Transverse colon (tissue), 4 donors: ENCODE results near the gene WFDC1. TPM values are rescaled to one million over a fixed set of nuclear protein-coding genes. Genes with fewer than 3 reads are reported as not detected.

Experiments
- DNase-seq: peaks from one replicate; pipeline ENCODE4 v3.0.0-alpha.2; 2019
- H3K27ac ChIP-seq, 4 donors: fragments of 200-600 bp; sonication (generic); 2 replicates each; pipeline ENCODE4 v1.5.1; 2016 to 2018; ENCODE audit warnings: inconsistent platforms in 4 of 4
- H3K27me3 ChIP-seq: fragments of 200-600 bp; sonication (generic); 2 replicates; pipeline ENCODE4 v1.5.1; 2017; ENCODE audit warnings: inconsistent platforms
- H3K36me3 ChIP-seq, 4 donors: fragments of 200-600 bp; sonication (generic); 2 replicates each; pipeline ENCODE4 v1.5.1; 2017 to 2019; ENCODE audit warnings: inconsistent platforms in 4 of 4
- H3K4me1 ChIP-seq, 4 donors: fragments of 200-600 bp; sonication (generic); 2 replicates each; pipeline ENCODE4 v1.5.1; 2017 to 2020; ENCODE audit warnings: inconsistent platforms in 4 of 4
- H3K4me3 ChIP-seq, 4 donors: fragments of 200-600 bp; sonication (generic); 1 replicate in 1 of 4; 2 replicates in 3 of 4; pipeline versions ENCODE4 v1.5.1 to v1.6.1; 2017 to 2019; ENCODE audit warnings: inconsistent platforms in 4 of 4
- H3K9me3 ChIP-seq, 2 donors: fragments of 200-600 bp; sonication (generic); 2 replicates each; pipeline ENCODE4 v1.5.1; 2017 to 2019; ENCODE audit warnings: inconsistent platforms in 2 of 2
- EP300 ChIP-seq: sonication (generic); formaldehyde crosslinking; IDR thresholded peaks from one replicate; pipeline ENCODE4 v1.6.1; 2017; ENCODE audit warnings: antibody characterized with exemption, low read depth
- POLR2A ChIP-seq: fragments of 450-650 bp; IDR thresholded peaks from one replicate; pipeline ENCODE4 v1.6.1; 2016; ENCODE audit warnings: antibody characterized with exemption, mild to moderate bottlenecking, moderate library complexity
- POLR2AphosphoS5 ChIP-seq, 3 donors: sonication (generic); formaldehyde crosslinking; IDR thresholded peaks; one replicate each; pipeline ENCODE4 v1.6.1; 2016; ENCODE audit warnings: antibody characterized with exemption in 3 of 3
- WGBS, 2 donors: methylation state at CpG; one replicate each; pipeline ENCODE4 v1.1.5; 2018; ENCODE audit warnings: low coverage in 1 of 2; 5-methylcytosine and 5-hydroxymethylcytosine counted together
- in situ Hi-C, 4 donors: fragments of 200-750 bp; cut with MboI; loops; one replicate each; pipeline versions ENCODE4 v1.15.0 to v1.15.1; 2017; ENCODE audit warnings: low sequenced_read_pairs in 3 of 4, low pct_ligation_motif_present in 1 of 4, low pct_unique_long_range_greater_than_20kb in 1 of 4
- intact Hi-C: fragments of 100-400 bp; cut with DNase I; formaldehyde crosslinking; loops from one replicate; pipeline ENCODE4 v1.15.1; 2023; ENCODE audit warnings: low total_unique reads
- total RNA-seq, 4 donors: library from RNA; depleted of rRNA; stranded (reverse); fragments of >200 nt; gene quantifications; one replicate each; pipeline ENCODE4 v1.1.0, GENCODE V29; 2016
- TF ChIP-seq, protein P1 (sequence below), 5 experiments: fragments of 200-600 bp in 3 of 5; fragments of 450-650 bp in 2 of 5; sonication (generic) in 3 of 5; IDR thresholded peaks; 1 replicate in 2 of 5; 2 replicates in 3 of 5; pipeline ENCODE4 v1.5.1; 2016 to 2017; ENCODE audit warnings: antibody characterized with exemption in 5 of 5, inconsistent platforms in 3 of 5, mild to moderate bottlenecking in 2 of 5, moderate library complexity in 1 of 5

Gene WFDC1
- total RNA-seq, 4 donors from 2014 or later = 5.6 to 91.3 (median 7.0) TPM

DNA sequence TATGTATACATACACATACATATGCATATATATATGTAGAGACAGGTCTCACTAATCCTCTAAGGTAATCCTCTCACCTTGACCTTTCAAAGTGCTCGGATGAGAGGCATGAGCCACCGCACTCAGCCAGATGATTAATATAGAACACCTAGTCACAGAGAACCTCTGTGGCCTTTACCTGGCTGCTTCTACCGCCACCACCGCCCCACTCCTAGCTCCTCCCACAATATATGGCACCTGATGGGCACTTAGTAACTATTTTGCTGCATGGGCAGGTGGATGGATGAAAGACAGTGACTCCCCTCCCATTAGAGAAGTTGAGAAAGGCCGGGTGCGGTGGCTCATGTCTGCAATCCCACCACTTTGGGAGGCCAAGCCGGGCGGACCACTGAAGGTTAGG, 57.0 kb downstream of the WFDC1 start:
- no peaks in the 10 kb centered on the region for H3K36me3 ChIP-seq
- WGBS, 2 donors = 72 to 83% methylated on average over 2 to 7 of the region's 8 CpGs
- DNase-seq = peak; percentile 62
- H3K27me3 ChIP-seq = no peaks in the 10 kb centered on the region
- H3K9me3 ChIP-seq = no peaks in the 10 kb centered on the region
- H3K27ac ChIP-seq = peak overlapping the region; percentile 82 to 87 (median 84)
- no peak overlapping the region for H3K4me3 ChIP-seq
- TF ChIP-seq EP300 = no peak
- TF ChIP-seq, protein P1, sequence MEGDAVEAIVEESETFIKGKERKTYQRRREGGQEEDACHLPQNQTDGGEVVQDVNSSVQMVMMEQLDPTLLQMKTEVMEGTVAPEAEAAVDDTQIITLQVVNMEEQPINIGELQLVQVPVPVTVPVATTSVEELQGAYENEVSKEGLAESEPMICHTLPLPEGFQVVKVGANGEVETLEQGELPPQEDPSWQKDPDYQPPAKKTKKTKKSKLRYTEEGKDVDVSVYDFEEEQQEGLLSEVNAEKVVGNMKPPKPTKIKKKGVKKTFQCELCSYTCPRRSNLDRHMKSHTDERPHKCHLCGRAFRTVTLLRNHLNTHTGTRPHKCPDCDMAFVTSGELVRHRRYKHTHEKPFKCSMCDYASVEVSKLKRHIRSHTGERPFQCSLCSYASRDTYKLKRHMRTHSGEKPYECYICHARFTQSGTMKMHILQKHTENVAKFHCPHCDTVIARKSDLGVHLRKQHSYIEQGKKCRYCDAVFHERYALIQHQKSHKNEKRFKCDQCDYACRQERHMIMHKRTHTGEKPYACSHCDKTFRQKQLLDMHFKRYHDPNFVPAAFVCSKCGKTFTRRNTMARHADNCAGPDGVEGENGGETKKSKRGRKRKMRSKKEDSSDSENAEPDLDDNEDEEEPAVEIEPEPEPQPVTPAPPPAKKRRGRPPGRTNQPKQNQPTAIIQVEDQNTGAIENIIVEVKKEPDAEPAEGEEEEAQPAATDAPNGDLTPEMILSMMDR (IDR thresholded peaks at IDR 0.05) = no peak
- TF ChIP-seq POLR2A = no peak
- peak in 1 of 3 donors; percentile 32 for TF ChIP-seq POLR2AphosphoS5 (IDR thresholded peaks at IDR 0.05)
- peaks cover 0 to 46% (median 31%) of the 10 kb centered on the region in 4 donors for H3K4me1 ChIP-seq
- intact Hi-C loops (no loop called here), in situ Hi-C loops (no loop called here)

DNA sequence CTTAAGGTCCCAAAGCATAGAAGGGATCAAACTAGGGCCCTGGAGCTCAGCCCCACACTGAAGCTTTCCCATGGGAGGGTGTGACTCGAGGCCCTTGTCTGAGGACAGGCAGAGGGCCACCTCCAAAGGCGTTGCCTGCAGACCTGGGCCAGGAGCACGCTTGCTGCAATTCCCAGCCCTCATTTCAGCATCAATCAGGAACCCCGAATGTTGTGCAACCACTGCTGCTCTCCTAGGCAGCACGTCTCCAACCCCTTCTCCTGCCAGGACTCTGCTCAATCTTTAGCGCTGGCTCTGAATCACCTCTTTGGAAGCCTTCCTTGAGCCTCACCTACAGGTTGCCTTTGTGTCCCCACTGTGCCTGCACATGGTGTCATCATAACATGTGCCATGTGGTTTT, 59.6 kb downstream of the WFDC1 start:
- in situ Hi-C loops (no loop called here), intact Hi-C loops (no loop called here)
- Histone ChIP-seq H3K36me3 (no peaks in the 10 kb centered on the region), H3K27ac (no peak overlapping the region), H3K4me3 (no peak overlapping the region), H3K27me3 (no peaks in the 10 kb centered on the region), H3K9me3 (no peaks in the 10 kb centered on the region), H3K4me1 (peaks cover 3 to 51% (median 29%) of the 10 kb centered on the region in 4 donors)
- TF ChIP-seq POLR2AphosphoS5 (IDR thresholded peaks at IDR 0.05) (no peak), EP300 (no peak), POLR2A (no peak)
- TF ChIP-seq, protein P1 (IDR thresholded peaks at IDR 0.05) = no peak
- 81% methylated on average over 6 of the region's 6 CpGs; no CpG with 5 or more reads in 1 of the 2 donors for WGBS, 2 donors
- no peak for DNase-seq

DNA sequence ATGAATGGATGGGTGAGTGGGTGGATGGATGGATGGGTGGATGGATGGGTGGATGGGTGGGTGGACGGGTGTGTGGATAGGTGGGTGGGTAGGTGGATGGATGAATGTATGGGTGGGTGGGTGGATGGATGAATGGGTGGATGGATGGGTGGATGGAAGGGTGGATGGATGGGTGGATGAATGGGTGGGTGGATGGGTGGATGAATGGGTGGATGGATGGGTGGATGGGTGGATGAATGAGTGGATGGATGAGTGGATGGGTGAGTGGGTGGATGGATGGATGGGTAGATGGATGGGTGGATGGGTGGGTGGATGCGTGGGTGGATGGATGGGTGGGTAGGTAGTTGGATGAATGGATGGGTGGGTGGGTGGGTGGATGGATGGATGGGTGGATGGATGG, 60.5 kb downstream of the WFDC1 start:
- intact Hi-C loops = no loop called here
- TF ChIP-seq, protein P1 (IDR thresholded peaks at IDR 0.05) = no peak
- TF ChIP-seq EP300 = no peak
- no peak for TF ChIP-seq POLR2A
- TF ChIP-seq POLR2AphosphoS5 (IDR thresholded peaks at IDR 0.05) = no peak
- no peak overlapping the region for H3K27ac ChIP-seq

DNA sequence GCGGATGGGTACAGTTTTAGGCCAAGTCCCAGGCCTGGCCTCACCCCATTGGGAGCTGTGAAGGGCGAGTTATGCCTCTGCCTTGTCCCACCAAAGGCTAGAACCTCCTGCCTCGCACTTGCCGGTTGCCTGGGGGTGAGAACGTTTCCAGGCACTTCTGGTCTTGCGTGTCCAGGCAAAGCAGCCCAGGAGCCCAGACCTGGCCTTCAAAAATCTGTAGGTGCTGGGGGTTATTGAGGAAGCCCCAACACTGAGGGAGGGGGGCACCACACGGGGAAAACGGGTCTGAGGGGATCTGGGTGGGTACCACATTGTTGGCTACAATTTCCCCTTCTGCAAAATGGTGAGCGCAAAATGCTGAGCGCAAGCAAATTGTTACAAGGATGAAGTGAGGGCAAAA, 61.5 kb downstream of the WFDC1 start:
- TF ChIP-seq, protein P1 (IDR thresholded peaks at IDR 0.05) = no peak
- no peak for TF ChIP-seq EP300
- TF ChIP-seq POLR2AphosphoS5 (IDR thresholded peaks at IDR 0.05) = no peak
- TF ChIP-seq POLR2A = no peak
- 82% methylated on average over 10 of the region's 10 CpGs; no CpG with 5 or more reads in 1 of the 2 donors for WGBS, 2 donors
- in situ Hi-C loops = no loop called here

More for the DNA sequence above, 60.5 kb downstream of the WFDC1 start:
- DNase-seq = no peak
- no peaks in the 10 kb centered on the region for H3K27me3 ChIP-seq
- no peak overlapping the region for H3K4me3 ChIP-seq
- peaks cover 5 to 47% (median 27%) of the 10 kb centered on the region in 4 donors for H3K4me1 ChIP-seq
- in situ Hi-C loops = no loop called here
- 91 to 100% methylated on average over 2 of the region's 2 CpGs for WGBS, 2 donors
- H3K9me3 ChIP-seq = no peaks in the 10 kb centered on the region
- no peaks in the 10 kb centered on the region for H3K36me3 ChIP-seq

More for the DNA sequence above, 61.5 kb downstream of the WFDC1 start:
- no peaks in the 10 kb centered on the region for H3K36me3 ChIP-seq
- no peak overlapping the region for H3K4me3 ChIP-seq
- H3K9me3 ChIP-seq = no peaks in the 10 kb centered on the region
- no peak for DNase-seq
- H3K4me1 ChIP-seq = peaks cover 5 to 39% (median 21%) of the 10 kb centered on the region in 4 donors
- H3K27ac ChIP-seq = peak overlapping the region in 2 of 4 donors; percentile 25 to 36
- no peaks in the 10 kb centered on the region for H3K27me3 ChIP-seq
- intact Hi-C loops = no loop called here
